PC-3 (cell line): ENCODE data around the gene ZMIZ1. TPM values are rescaled to one million over a fixed set of nuclear protein-coding genes. Genes with fewer than 3 reads are reported as not detected.

Source experiments
- ATAC-seq: fragments of 200-7000 bp; cut with Tn5 transposase; 2 replicates; pipeline ENCODE4 v1.9.1; 2020; ENCODE audit warnings: mild to moderate bottlenecking, moderate library complexity
- BruUV-seq: library from RNA; stranded (reverse); fragments of 400-500 nt; replicated peaks from 2 replicates; lab custom pipeline; 2021; lab: Mats Ljungman, UMichigan
- CTCF ChIA-PET: fragments of 300-600 bp; sonication (Branson Sonifier 250); formaldehyde crosslinking; loops from one replicate; lab custom pipeline; 2022; ENCODE audit warnings: antibody characterized with exemption; lab: Charles Lee
- POLR2A ChIA-PET: fragments of 300-600 bp; sonication (Branson Sonifier 250); formaldehyde crosslinking; loops from one replicate; lab custom pipeline; 2022; ENCODE audit warnings: antibody characterized with exemption; ENCODE audit not compliant: unreplicated experiment; lab: Charles Lee
- DNase-seq: peaks from one replicate; pipeline ENCODE4 v3.0.0-alpha.2; 2015
- H2AFZ ChIP-seq: fragments of 300-600 bp; sonication (generic); 2 replicates; pipeline ENCODE4 v1.6.0; 2016; ENCODE audit warnings: antibody characterized with exemption, low read length
- H3F3A ChIP-seq: fragments of 300-600 bp; sonication (generic); one replicate; pipeline ENCODE4 v1.6.0; 2017; ENCODE audit warnings: antibody characterized with exemption, low read length, control low read depth, mild to moderate bottlenecking; ENCODE audit not compliant: unreplicated experiment
- H3K27ac ChIP-seq: fragments of 300-600 bp; sonication (generic); 2 replicates; pipeline ENCODE4 v1.5.1; 2016; ENCODE audit warnings: mild to moderate bottlenecking, low read length
- H3K27me3 ChIP-seq: fragments of 300-600 bp; sonication (generic); 2 replicates; pipeline ENCODE4 v1.6.1; 2016; ENCODE audit warnings: low read length, mixed read lengths
- H3K36me3 ChIP-seq: fragments of 300-600 bp; sonication (generic); 2 replicates; pipeline ENCODE4 v1.6.1; 2016; ENCODE audit warnings: low read depth, mixed run types, low read length, mixed read lengths
- H3K4me1 ChIP-seq: fragments of 300-600 bp; sonication (generic); 2 replicates; pipeline ENCODE4 v1.5.1; 2016; ENCODE audit warnings: low read length; ENCODE audit not compliant: insufficient read depth
- H3K4me2 ChIP-seq: fragments of 300-600 bp; sonication (generic); 2 replicates; pipeline ENCODE4 v1.6.0; 2016; ENCODE audit warnings: low read length
- H3K4me3 ChIP-seq: fragments of 300-600 bp; sonication (generic); 2 replicates; pipeline ENCODE4 v1.5.1; 2016; ENCODE audit warnings: mild to moderate bottlenecking, low read length, mixed read lengths
- H3K79me2 ChIP-seq: fragments of 300-600 bp; sonication (generic); 2 replicates; pipeline ENCODE4 v1.6.1; 2017; ENCODE audit warnings: low read length, mixed read lengths
- H3K9ac ChIP-seq: fragments of 300-600 bp; sonication (generic); 2 replicates; pipeline ENCODE4 v1.6.0; 2016; ENCODE audit warnings: mild to moderate bottlenecking, low read length
- H3K9me2 ChIP-seq: fragments of 300-600 bp; sonication (generic); replicated peaks from 2 replicates; pipeline ENCODE4 v1.6.1; 2016; ENCODE audit warnings: mixed run types, low read length, mixed read lengths
- H3K9me3 ChIP-seq: fragments of 300-600 bp; sonication (generic); 2 replicates; pipeline ENCODE4 v1.6.1; 2016; ENCODE audit warnings: low read length, mixed read lengths
- H4K20me1 ChIP-seq: fragments of 300-600 bp; sonication (generic); 2 replicates; pipeline ENCODE4 v1.6.1; 2016; ENCODE audit warnings: low read length, mixed read lengths
- EZH2 ChIP-seq: fragments of 300-600 bp; sonication (generic); IDR thresholded peaks from one replicate; pipeline ENCODE4 v1.6.1; 2017; ENCODE audit warnings: antibody characterized with exemption, mild to moderate bottlenecking, low read length; ENCODE audit not compliant: unreplicated experiment
- EZH2phosphoT487 ChIP-seq: fragments of 300-600 bp; sonication (generic); IDR thresholded peaks from 2 replicates; pipeline ENCODE4 v1.6.1; 2018; ENCODE audit warnings: mild to moderate bottlenecking, antibody characterized with exemption, low read length, borderline replicate concordance
- intact Hi-C: fragments of 100-400 bp; cut with micrococcal nuclease; formaldehyde crosslinking; loops from 2 replicates; pipeline ENCODE4 v1.9.0; 2023
- total RNA-seq: library from RNA; depleted of rRNA; stranded (reverse); fragments of >200 nt; gene quantifications from 2 replicates; pipeline ENCODE4 v1.2.3, GENCODE V29; 2014
- TF ChIP-seq, protein P1 (sequence below): fragments of 300-600 bp; sonication (generic); conservative IDR thresholded peaks from 2 replicates; pipeline ENCODE4 v1.5.1; 2017; ENCODE audit warnings: antibody characterized with exemption, low read depth, mild to moderate bottlenecking, low read length

Gene ZMIZ1
- total RNA-seq, 1 experiment from 2014 or later, result 55.4 TPM

DNA sequence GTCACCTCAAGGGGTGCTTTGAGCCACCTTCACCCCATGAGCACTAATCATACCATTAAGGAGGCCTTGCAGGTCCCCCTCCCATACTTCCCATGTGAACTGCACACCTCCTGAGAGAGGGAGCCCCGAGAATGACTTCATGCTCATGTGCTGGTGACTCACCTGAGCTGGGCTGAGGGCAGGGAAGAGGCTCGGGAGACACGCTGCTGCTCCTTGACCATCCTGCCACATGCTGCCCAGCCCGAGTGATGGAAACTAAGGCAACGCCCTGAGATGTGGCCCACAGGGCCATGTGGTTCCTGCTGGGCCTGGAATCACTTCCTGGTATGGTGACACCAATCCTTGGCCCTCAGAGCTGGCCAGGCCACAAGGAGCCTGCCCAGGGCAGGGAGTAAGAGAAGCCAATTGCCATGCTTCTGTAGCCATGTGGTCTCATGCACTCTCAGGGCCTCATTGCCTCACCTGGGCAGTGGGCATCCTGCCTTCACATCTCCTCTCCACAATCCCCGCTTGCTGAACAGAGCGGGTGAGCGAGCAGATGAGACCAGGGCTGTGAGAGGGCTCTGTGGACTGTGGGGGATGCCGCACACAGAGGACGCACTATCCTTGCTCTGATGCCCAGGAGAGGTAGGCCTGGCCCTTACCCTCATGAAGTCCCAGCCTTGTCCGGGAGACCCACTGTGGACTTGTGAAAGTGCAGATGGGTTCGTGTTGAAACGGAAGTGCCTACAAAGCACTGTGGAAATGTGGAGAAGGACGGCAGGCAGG lies 260.2 kb downstream of the ZMIZ1 start:
- CTCF ChIA-PET, result no interaction called here
- DNase-seq, result peak; percentile 91
- H3K4me3 ChIP-seq, result no peak overlapping the region

DNA sequence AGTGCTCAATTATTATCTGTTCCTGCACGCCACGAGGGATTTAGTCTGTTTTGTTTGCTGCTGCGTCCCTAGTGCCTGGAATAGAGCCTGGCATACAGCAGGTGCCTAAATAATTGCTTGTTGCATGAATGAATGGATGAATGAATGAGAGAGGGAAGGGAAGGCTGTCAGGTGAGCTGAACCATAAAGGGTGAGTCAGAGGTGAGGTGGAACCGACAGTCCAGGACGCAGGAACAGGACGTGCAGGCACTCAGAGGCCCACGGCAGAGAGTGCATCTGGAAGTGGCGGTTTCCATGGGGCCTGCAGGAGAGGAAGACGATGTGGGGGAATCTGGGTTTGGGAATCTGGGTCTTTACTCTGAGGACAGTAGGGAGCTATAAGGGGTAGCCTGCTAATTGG lies 260.8 kb downstream of the ZMIZ1 start:
- Histone ChIP-seq H3K36me3 (no peaks in the 10 kb centered on the region; the same call in 1 of the 2 replicates), H3K4me1 (peaks cover 58% of the 10 kb centered on the region), H3K9me2 (no peaks in the 10 kb centered on the region), H3K4me2 (peak overlapping the region; percentile 3), H3K27me3 (no peaks in the 10 kb centered on the region), H3K27ac (peak overlapping the region; percentile 81), H3F3A (peaks cover 21% of the 10 kb centered on the region), H2AFZ (peak overlapping the region; percentile 6), H3K9me3 (no peaks in the 10 kb centered on the region), H3K79me2 (no peaks in the 10 kb centered on the region), H4K20me1 (no peaks in the 10 kb centered on the region), H3K9ac (peak overlapping the region; percentile 45), H3K4me3 (no peak overlapping the region)
- peak; percentile 99 for DNase-seq
- ChIA-PET CTCF (no interaction called here), POLR2A (interaction anchor here (0.6 to 1.2 kb wide), 2 partner anchors 12 to 750 kb away, joined by 4 read pairs; no protein-coding TSS in a partner anchor)
- no TSS peak for BruUV-seq
- TF ChIP-seq, protein P1, sequence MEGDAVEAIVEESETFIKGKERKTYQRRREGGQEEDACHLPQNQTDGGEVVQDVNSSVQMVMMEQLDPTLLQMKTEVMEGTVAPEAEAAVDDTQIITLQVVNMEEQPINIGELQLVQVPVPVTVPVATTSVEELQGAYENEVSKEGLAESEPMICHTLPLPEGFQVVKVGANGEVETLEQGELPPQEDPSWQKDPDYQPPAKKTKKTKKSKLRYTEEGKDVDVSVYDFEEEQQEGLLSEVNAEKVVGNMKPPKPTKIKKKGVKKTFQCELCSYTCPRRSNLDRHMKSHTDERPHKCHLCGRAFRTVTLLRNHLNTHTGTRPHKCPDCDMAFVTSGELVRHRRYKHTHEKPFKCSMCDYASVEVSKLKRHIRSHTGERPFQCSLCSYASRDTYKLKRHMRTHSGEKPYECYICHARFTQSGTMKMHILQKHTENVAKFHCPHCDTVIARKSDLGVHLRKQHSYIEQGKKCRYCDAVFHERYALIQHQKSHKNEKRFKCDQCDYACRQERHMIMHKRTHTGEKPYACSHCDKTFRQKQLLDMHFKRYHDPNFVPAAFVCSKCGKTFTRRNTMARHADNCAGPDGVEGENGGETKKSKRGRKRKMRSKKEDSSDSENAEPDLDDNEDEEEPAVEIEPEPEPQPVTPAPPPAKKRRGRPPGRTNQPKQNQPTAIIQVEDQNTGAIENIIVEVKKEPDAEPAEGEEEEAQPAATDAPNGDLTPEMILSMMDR, result no peak
- TF ChIP-seq EZH2phosphoT487, result no peak
- no peak for TF ChIP-seq EZH2
- ATAC-seq, result peak; percentile 44
- intact Hi-C loops, result loop anchor here (10.0 kb wide), 1 partner anchor 355 kb away; no protein-coding TSS in a partner anchor

More for the DNA sequence above, 260.2 kb downstream of the ZMIZ1 start:
- Histone ChIP-seq H3K4me1 (peaks cover 54% of the 10 kb centered on the region), H3K9ac (peak overlapping the region; percentile 45), H3K27me3 (no peaks in the 10 kb centered on the region), H3K79me2 (no peaks in the 10 kb centered on the region), H3K4me2 (peak overlapping the region; percentile 2), H4K20me1 (no peaks in the 10 kb centered on the region), H3K9me2 (no peaks in the 10 kb centered on the region), H3K9me3 (no peaks in the 10 kb centered on the region), H3K27ac (peak overlapping the region; percentile 81), H3K36me3 (no peaks in the 10 kb centered on the region; the same call in 1 of the 2 replicates), H2AFZ (peak overlapping the region; percentile 1; the same call in 1 of the 2 replicates), H3F3A (peaks cover 21% of the 10 kb centered on the region)
- peak; percentile 39 for ATAC-seq
- BruUV-seq, result no TSS peak
- POLR2A ChIA-PET, result interaction anchor here (0.7 to 1.2 kb wide), 2 partner anchors 12 to 154 kb away, joined by 4 read pairs; no protein-coding TSS in a partner anchor
- intact Hi-C loops, result loop anchor here (10.0 kb wide), 1 partner anchor 354 kb away; no protein-coding TSS in a partner anchor
- TF ChIP-seq, protein P1, result no peak
- TF ChIP-seq EZH2 (no peak), EZH2phosphoT487 (no peak)
